ENCODE measurements around the gene ASPG.

ASPG gene

GRCh38 chr14:104085032-104085888 lies at the start of gene ASPG:
Gene ASPG, plus strand, starts transcription at chr14:104085700. Its CDS starts 71 bp downstream, at chr14:104085771.
- peak; percentile 41 for ATAC-seq

DNA sequence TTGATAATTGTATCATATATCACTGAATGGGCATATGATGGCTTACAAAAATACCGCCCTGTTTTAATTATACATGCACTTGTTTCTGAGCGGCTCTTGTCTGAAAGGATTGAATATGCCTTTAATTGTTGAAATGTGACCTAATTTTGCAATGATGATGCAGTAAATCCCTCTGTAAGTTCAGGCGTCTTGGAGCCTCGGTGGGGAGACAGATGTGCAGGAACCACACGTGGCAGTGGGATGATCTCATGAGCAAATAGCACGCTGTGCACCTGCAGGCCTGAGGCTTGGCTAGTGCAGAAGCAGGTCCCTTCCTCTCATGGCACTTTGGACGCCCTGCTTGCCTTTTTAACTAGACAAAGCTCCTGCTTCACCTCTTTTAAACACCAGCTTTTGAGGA lies 49.3 kb upstream of the ASPG start:
- no peak for ATAC-seq

DNA sequence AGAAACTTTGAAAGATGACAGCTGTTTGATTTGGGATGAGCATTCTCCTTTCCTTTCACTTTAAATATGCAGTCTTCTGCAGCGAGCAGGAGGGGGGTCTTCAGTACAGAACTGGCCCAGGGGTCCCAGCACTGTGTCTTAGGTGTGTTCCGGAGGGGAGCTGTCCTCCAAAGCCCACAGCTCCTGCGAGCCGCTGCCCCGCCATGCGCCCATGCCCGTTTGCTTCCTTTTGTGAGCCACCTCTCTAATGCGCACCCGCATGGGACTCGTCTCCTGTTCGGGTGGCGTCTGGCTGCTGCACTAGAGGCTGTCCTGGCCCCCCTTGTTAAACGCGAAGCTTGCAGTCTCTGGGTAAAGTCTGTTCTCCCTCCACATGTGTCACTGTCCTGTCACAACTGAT lies 48.4 kb upstream of the ASPG start:
- no peak for ATAC-seq

DNA sequence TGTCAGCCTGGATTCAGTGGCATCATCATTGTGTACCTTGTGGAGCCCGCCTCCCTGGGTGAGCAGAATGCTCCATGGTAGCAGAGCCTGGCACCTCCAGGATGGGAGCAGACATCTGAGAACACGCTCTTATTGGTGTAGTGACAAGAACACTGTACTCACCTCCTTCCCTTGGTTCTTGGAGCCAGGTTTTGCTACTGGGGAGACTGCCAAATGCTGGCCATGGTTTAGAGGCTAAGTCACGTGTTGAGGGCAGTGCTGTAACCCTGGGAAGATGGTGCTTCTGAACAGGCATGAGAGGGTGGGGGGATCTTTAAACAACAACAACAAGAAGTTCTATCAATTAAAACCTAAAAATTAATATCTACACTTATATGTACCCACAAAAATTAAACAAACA lies 47.6 kb upstream of the ASPG start:
- no peak for ATAC-seq

DNA sequence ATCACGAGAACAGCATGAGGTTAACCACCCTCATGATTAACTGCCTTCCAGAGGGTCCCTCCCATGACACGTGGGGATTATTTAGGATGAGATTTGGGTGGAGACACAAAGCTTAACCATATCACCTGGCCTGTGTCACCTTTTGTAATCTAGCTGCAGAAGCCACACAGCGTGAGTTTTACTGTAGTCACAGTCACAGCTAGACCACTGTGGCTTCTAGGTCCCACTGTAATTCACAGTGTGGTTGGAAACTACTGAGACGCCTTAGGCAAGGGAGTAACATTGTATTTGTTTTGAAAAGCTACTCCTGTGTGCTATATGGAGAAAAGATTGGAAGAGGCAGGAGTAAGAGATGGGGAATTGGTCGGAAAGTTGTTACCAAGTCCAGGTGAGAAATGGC lies 46.3 kb upstream of the ASPG start:
- ATAC-seq: no peak

GRCh38 chr14:104040539-104040938 lies 45.0 kb upstream of the ASPG start:
- ATAC-seq: no peak

DNA sequence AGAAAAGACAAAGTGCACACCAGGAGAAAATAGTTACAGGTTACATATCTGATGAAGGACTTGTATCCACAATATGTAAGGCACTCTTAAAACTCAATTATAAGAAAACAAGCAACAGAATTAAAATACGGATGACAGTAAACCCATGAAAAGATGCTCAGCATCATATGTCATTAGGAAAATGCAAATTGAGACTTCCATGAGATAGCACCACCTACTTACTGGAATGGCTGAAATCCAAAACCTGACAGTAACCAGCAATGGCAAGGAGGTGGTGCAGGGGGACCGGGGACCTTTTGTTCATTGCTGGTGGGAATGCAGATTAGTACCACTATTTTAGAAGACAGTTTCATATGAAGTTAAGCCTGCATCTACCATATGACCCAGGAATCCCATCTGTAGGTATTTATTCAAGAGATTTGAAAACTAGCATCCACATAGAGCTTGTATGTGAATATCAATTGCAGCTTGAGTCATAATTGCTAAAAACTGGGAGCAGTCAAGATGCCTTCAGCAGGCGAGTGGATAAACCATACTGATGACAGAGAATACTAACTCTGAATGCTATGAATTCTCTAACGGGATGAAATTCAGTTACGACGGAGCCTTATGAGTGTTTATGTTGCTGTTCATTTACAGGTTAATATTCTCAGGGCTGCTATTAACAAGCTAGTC lies 43.9 kb upstream of the ASPG start:
- ATAC-seq: no peak

DNA sequence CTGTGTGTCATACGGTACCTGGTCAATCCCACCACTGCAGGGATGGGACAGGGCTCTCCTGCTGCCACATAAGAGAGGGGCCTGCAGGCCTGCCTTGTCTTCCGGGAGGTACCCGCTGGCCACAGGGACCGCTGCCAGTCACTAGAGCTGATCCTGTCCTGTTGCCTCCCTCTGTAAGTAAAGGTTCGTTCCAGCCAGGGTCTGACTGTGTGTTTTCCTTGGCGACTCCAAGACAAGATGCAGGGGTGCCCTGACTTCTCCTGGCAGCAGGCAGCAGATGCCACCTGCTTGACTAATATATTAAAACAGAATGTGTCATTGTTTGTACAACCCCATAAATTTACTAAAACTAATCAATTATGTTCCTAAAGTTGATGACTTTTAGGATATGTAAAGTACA lies 41.5 kb upstream of the ASPG start:
- no peak for ATAC-seq

DNA sequence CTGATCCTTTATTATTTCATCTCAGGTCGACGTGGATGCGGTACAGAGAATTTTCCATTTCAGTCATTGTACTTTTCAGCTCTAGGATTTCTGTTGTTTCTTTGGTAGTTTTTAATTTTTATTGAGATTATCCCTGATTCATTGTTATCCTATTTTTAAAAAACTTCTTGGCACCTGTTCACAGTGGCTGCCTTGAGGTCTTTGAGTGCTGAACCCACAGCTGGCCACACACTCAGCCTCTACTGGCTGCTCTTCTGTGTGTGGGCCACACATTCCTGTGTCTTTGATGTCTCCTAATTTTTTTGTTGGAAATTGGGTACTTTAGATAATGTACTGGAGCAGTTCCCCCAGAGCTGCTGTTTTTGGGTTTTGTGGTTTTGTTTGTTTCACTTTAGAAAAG lies 37.7 kb upstream of the ASPG start:
- ATAC-seq: no peak

- no peak for ATAC-seq
Measured at GRCh38 chr14:104048758-104049507, 36.6 kb upstream of the ASPG start.

DNA sequence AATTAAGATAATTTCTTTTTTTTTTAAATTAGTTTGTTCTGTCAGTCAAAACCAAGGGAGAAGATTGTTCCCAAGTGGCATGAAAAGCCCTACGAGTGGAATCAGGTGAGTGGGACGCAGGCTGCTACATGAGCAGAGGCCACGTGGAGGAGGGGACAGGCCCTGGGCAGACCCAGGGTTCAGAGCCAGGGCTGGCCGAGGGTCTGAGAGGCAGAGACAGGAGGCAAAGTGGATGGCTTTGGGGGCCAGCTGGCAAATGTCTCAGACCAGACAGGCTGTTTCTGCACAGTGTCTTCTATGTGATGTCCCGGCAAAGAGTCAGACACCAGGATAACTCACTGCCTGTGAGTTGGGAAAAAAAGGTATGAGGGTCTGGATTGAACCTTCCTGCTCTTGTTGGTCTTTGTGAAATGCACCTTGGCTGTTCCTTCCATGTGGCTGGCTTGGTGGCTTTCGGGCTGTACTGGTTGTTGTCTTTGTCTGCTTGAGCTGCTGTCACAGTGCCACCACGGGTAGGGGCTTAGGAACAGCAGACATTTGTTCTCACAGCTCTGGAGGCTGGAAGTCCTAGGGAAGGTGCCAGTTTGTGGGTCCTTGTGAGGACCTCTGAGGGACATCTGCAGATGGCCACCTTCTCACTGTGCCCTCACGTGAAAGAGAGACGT lies 35.8 kb upstream of the ASPG start:
- ATAC-seq: no peak

DNA sequence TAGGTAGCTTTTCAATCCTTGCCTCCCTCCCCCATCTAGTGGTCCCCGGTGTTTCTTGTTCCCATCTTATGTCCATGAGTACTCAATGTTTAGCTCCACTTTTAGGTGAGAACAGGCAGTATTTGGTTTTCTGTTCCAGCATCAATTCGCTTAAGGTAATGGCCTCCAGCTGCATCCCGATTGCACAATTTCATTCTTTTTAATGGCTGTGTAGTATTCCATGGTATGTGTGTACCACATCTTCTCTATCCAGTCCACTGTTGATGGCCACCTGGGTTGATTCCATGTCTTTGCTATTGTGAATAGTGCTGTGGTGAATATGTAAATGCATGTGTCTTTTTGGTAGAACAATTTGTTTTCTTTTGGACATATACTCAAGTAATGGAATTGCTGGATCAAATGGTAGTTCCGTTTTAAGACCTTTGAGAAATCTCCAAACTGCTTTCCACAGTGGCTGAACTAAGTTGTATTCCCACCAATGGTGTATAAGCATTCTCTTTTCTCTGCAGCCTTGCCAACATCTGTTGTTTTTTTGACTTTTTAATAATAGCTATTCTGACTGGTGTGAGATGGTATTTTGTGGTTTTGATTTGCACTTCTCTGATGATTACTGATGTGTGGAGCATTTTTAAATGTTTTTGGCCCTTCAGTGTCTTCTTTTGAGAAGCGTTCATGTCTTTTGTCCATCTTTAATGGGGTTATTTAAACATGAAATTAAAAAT lies 34.2 kb upstream of the ASPG start:
- no peak for ATAC-seq

- ATAC-seq: no peak
Measured at GRCh38 chr14:104054222-104054905, 31.1 kb upstream of the ASPG start.

- no peak for ATAC-seq
Measured at GRCh38 chr14:104062281-104062680, 23.2 kb upstream of the ASPG start.

GRCh38 chr14:104064003-104064402 lies 21.5 kb upstream of the ASPG start:
- ATAC-seq: no peak

DNA sequence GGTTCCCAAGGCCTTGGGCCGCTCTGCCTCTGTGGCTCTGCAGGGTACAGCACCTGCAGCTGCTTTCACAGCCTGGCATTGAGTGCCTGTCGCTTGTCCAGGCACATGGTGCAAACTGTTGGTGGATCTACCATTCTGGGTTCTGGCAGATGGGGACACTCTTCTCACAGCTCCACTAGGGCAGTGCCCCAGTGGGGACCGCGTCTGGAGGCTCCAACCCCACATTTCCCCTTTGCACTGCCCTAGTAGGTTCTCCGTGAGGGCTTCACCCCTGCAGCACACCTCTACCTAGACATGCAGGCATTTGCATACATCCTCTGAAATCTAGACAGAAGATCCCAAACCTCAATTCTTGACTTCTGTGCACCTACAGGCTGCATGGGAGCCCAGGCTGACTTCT lies 19.2 kb upstream of the ASPG start:
- ATAC-seq: no peak

DNA sequence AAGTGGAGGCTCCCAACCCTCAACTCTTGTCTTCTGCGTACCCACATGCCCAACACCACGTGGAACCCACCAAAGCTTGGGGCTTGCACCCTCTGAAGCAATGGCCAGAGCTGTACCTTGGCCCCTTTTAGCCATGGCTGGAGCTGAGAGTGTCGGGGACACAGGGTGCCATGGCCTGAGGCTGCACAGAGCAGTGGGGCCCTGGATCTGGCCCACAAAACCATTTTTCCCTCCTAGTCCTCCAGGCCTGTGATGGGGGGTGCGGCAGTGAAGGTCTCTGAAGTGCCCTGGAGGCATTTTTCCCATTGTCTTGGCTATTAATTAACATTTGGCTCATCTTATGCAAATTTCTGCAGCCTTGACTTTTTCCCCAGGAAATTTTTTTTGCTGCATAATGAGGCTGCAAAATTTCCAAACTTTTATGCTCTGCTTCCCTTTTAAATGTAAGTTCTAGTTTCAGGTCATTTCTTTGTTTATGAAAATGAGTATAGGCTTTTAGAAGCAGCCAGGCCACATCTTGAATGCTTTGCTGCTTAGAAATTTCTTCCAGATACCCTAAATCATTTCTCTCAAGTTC lies 18.7 kb upstream of the ASPG start:
- ATAC-seq: no peak

DNA sequence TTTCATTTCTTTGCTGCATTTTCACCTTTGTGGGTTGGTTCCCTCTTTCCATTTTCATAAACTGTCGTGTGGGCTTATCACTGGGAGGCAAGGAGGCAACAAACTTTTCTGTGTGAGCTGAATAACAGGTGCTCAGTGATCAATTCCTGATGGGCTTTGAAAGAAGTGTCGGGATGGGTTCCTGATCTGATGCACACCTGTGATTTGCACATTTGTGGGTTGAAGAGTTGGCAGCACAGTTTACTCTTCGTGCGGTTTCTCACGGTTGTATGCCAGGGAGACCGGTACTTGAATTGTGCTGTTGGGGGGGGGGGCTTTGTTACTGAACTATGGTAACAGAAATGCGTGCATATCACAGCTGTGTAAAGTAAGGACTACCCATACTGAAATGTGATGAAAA lies 16.0 kb upstream of the ASPG start:
- ATAC-seq: no peak

GRCh38 chr14:104072586-104072985 lies 12.9 kb upstream of the ASPG start:
- no peak for ATAC-seq

GRCh38 chr14:104073764-104074163 lies 11.7 kb upstream of the ASPG start:
- ATAC-seq: no peak

- no peak for ATAC-seq
Measured at GRCh38 chr14:104075530-104076151, 9.9 kb upstream of the ASPG start.

Measured in activated CD4-positive, CD25-positive, alpha-beta regulatory T cell treated with anti-CD3 and anti-CD28 coated beads, Interleukin-2, amount 50 U/mL, for 24 hours (primary cell).